HCT116 (cell line): ENCODE results near the gene ALDH9A1. TPM values are rescaled to one million over a fixed set of nuclear protein-coding genes. Genes with fewer than 3 reads are reported as not detected.

Experiments used
- ATAC-seq: fragments of 200-7000 bp; cut with Tn5 transposase; 2 replicates; pipeline ENCODE4 v1.9.1; 2020; ENCODE audit warnings: mild to moderate bottlenecking, moderate library complexity
- BruUV-seq: library from RNA; stranded (reverse); fragments of 400-500 nt; replicated peaks from 2 replicates; lab custom pipeline; 2021; lab: Mats Ljungman, UMichigan
- CTCF ChIA-PET: fragments of 300-600 bp; sonication (Branson Sonifier 250); formaldehyde crosslinking; loops from one replicate; lab custom pipeline; 2021; ENCODE audit warnings: antibody characterized with exemption; lab: Charles Lee
- POLR2A ChIA-PET: fragments of 300-600, 350-600 bp; sonication (Branson Sonifier 250); formaldehyde crosslinking; loops from one replicate; lab custom pipeline; 2021; ENCODE audit warnings: antibody characterized with exemption; lab: Charles Lee
- RAD21 ChIA-PET, 2 experiments: fragments of 300-600 bp; sonication (Branson Sonifier 250); formaldehyde crosslinking; loops; one replicate each; lab custom pipeline; 2023; ENCODE audit warnings: low total read pairs in 2 of 2; ENCODE audit not compliant: uncharacterized antibody in 2 of 2, unreplicated experiment in 2 of 2, low non-redundant PET in 1 of 2; lab: Charles Lee
- DNase-seq: peaks from one replicate; pipeline ENCODE4 v3.0.0-alpha.2; 2010; ENCODE audit warnings: low read depth, low spot score
- H2AFZ ChIP-seq: fragments of 200-600 bp; shearing (Covaris generic), sonication (generic); 2 replicates; pipeline ENCODE4 v1.6.1; 2017; ENCODE audit warnings: low read depth, mixed run types, mixed read lengths, antibody characterized with exemption, low read length; ENCODE audit not compliant: poor library complexity, severe bottlenecking
- H3K27ac ChIP-seq: 2 replicates; pipeline ENCODE4 v1.5.1; 2012; ENCODE audit warnings: low read depth, low read length
- H3K27me3 ChIP-seq: fragments of 200-600 bp; sonication (generic); 2 replicates; pipeline ENCODE4 v1.6.1; 2016; ENCODE audit warnings: mixed run types, low read length, mixed read lengths; ENCODE audit not compliant: insufficient read depth
- H3K36me3 ChIP-seq, 2 experiments: fragments of 200-500 bp in 1 of 2; fragments of 200-600 bp in 1 of 2; sonication (Bioruptor generic) in 1 of 2; sonication (generic) in 1 of 2; 2 replicates each; pipeline versions ENCODE4 v1.5.1 to v1.6.1; 2014 to 2016; ENCODE audit warnings: low read length in 2 of 2, inconsistent platforms in 1 of 2, mixed read lengths in 1 of 2, mixed run types in 1 of 2; ENCODE audit not compliant: insufficient read depth in 2 of 2, control insufficient read depth in 1 of 2
- H3K4me1 ChIP-seq, 2 experiments: fragments of 200-600 bp in 1 of 2; sonication (generic) in 1 of 2; 2 replicates each; pipeline versions ENCODE4 v1.5.1 to v1.6.1; 2012 to 2017; ENCODE audit warnings: low read length in 2 of 2, inconsistent platforms in 1 of 2, mild to moderate bottlenecking in 1 of 2, mixed read lengths in 1 of 2, mixed run types in 1 of 2, moderate library complexity in 1 of 2; ENCODE audit not compliant: insufficient read depth in 2 of 2, control insufficient read depth in 1 of 2
- H3K4me2 ChIP-seq: fragments of 200-600 bp; sonication (generic); 2 replicates; pipeline ENCODE4 v1.6.1; 2017; ENCODE audit warnings: mixed run types, low read length, mixed read lengths
- H3K4me3 ChIP-seq, 2 experiments: fragments of 200-600 bp in 1 of 2; sonication (generic) in 1 of 2; replicated peaks in 1 of 2; 2 replicates each; pipeline ENCODE4 v1.5.1; 2011 to 2016; ENCODE audit warnings: low read length in 2 of 2, control low read depth in 1 of 2, low read depth in 1 of 2, mild to moderate bottlenecking in 1 of 2, mixed read lengths in 1 of 2, mixed run types in 1 of 2
- H3K79me2 ChIP-seq: fragments of 200-600 bp; sonication (generic); 2 replicates; pipeline ENCODE4 v1.6.1; 2017; ENCODE audit warnings: mild to moderate bottlenecking, mixed run types, low read length, moderate library complexity, mixed read lengths; ENCODE audit not compliant: insufficient read depth
- H3K9ac ChIP-seq: fragments of 200-600 bp; sonication (generic); 2 replicates; pipeline ENCODE4 v1.6.1; 2016; ENCODE audit warnings: low read length, mixed read lengths
- H3K9me2 ChIP-seq: fragments of 200-600 bp; sonication (generic), shearing (Covaris generic); 2 replicates; pipeline ENCODE4 v1.6.1; 2017; ENCODE audit warnings: mixed run types, mild to moderate bottlenecking, moderate library complexity; ENCODE audit not compliant: insufficient read depth
- H3K9me3 ChIP-seq, 2 experiments: fragments of 200-500 bp in 1 of 2; fragments of 200-600 bp in 1 of 2; sonication (Bioruptor generic) in 1 of 2; sonication (generic) in 1 of 2; 2 replicates each; pipeline ENCODE4 v1.6.1; 2014 to 2017; ENCODE audit warnings: low read length in 2 of 2, mixed read lengths in 2 of 2, inconsistent platforms in 1 of 2, low read depth in 1 of 2, mild to moderate bottlenecking in 1 of 2, mixed run types in 1 of 2, moderate library complexity in 1 of 2; ENCODE audit not compliant: control insufficient read depth in 1 of 2, insufficient read depth in 1 of 2
- H4K20me1 ChIP-seq: fragments of 200-600 bp; sonication (generic), shearing (Covaris generic); 2 replicates; pipeline ENCODE4 v1.6.1; 2017; ENCODE audit warnings: mixed run types, mild to moderate bottlenecking, moderate library complexity; ENCODE audit not compliant: insufficient read depth
- CBX3 ChIP-seq: IDR thresholded peaks from 2 replicates; pipeline ENCODE4 v1.6.1; 2012; ENCODE audit warnings: low read depth
- EGR1 ChIP-seq: IDR thresholded peaks from 2 replicates; pipeline ENCODE4 v1.6.1; 2012; ENCODE audit warnings: low read depth
- ELF1 ChIP-seq: IDR thresholded peaks from 2 replicates; pipeline ENCODE4 v1.6.1; 2012; ENCODE audit warnings: low read depth, borderline replicate concordance
- EZH2 ChIP-seq: fragments of 200-600 bp; sonication (generic); IDR thresholded peaks from 2 replicates; pipeline ENCODE4 v1.6.1; 2017; ENCODE audit warnings: antibody characterized with exemption, mixed run types
- EZH2phosphoT487 ChIP-seq: fragments of 200-600 bp; IDR thresholded peaks from 2 replicates; pipeline ENCODE4 v1.6.1; 2018; ENCODE audit warnings: antibody characterized with exemption, borderline replicate concordance
- FOSL1 ChIP-seq: IDR thresholded peaks from 2 replicates; pipeline ENCODE4 v1.6.1; 2012; ENCODE audit warnings: low read depth
- JUND ChIP-seq: IDR thresholded peaks from 2 replicates; pipeline ENCODE4 v1.6.1; 2012
- POLR2AphosphoS5 ChIP-seq: IDR thresholded peaks from 2 replicates; pipeline ENCODE4 v1.6.1; 2011; ENCODE audit warnings: mild to moderate bottlenecking, low read depth, low read length, moderate library complexity
- RAD21 ChIP-seq: IDR thresholded peaks from 2 replicates; pipeline ENCODE4 v1.6.1; 2012; ENCODE audit warnings: low read depth, mild to moderate bottlenecking
- SIN3A ChIP-seq: IDR thresholded peaks from 2 replicates; pipeline ENCODE4 v1.6.1; 2012; ENCODE audit warnings: low read depth
- SP1 ChIP-seq: IDR thresholded peaks from 2 replicates; pipeline ENCODE4 v1.6.1; 2012; ENCODE audit warnings: low read depth
- TCF7L2 ChIP-seq: IDR thresholded peaks from 2 replicates; pipeline ENCODE4 v1.7.0; 2011; ENCODE audit warnings: borderline replicate concordance, inconsistent platforms; ENCODE audit not compliant: insufficient read depth, insufficient read length; ENCODE audit errors: extremely low read depth
- YY1 ChIP-seq: IDR thresholded peaks from 2 replicates; pipeline ENCODE4 v1.6.1; 2011; ENCODE audit warnings: low read length, low read depth, moderate library complexity, mild to moderate bottlenecking; ENCODE audit not compliant: insufficient replicate concordance; ENCODE audit errors: extremely low read depth
- ZBTB33 ChIP-seq: IDR thresholded peaks from 2 replicates; pipeline ENCODE4 v1.6.1; 2011; ENCODE audit warnings: mild to moderate bottlenecking, low read length, moderate library complexity; ENCODE audit not compliant: insufficient replicate concordance; ENCODE audit errors: extremely low read depth
- ZFX ChIP-seq: fragments of 450-650 bp; IDR thresholded peaks from 2 replicates; pipeline ENCODE4 v1.6.1; 2017
- intact Hi-C: fragments of 100-400 bp; cut with micrococcal nuclease; formaldehyde crosslinking; loops from 2 replicates; pipeline ENCODE4 v1.10.0; 2022
- total RNA-seq: library from RNA; stranded (reverse); gene quantifications from one replicate; pipeline ENCODE4 v1.2.1, GENCODE V29; 2021; ENCODE audit not compliant: unreplicated experiment
- TF ChIP-seq, protein P1 (sequence below): IDR thresholded peaks from 2 replicates; pipeline ENCODE4 v1.6.1; 2012

ALDH9A1 gene
- total RNA-seq, 1 experiment from 2014 or later = 46.0 TPM

GRCh38 chr1:165629151-165629550 is 69.2 kb downstream of the ALDH9A1 start (continued):
- TF ChIP-seq YY1 = no peak
- no peak for TF ChIP-seq TCF7L2
- no peak for TF ChIP-seq ZFX
- no peak for TF ChIP-seq EZH2phosphoT487
- no peak for TF ChIP-seq EZH2
- TF ChIP-seq POLR2AphosphoS5 = no peak
- TF ChIP-seq SP1 = no peak
- TF ChIP-seq, all 23 proteins: peak for 0

- ATAC-seq = no peak
- POLR2A ChIA-PET = no interaction called here
Observed at GRCh38 chr1:165628147-165628822, 70.1 kb downstream of the ALDH9A1 start.

More at GRCh38 chr1:165628147-165628822, 70.1 kb downstream of the ALDH9A1 start:
- Histone ChIP-seq H3K9me3 (no peaks in the 10 kb centered on the region), H2AFZ (no peak overlapping the region), H3K79me2 (peaks cover 13% of the 10 kb centered on the region), H3K4me1 (peaks cover 10 to 25% of the 10 kb centered on the region in 2 experiments), H3K27me3 (no peaks in the 10 kb centered on the region), H3K9ac (no peak overlapping the region), H3K9me2 (no peaks in the 10 kb centered on the region), H3K27ac (no peak overlapping the region), H3K4me2 (no peak overlapping the region), H3K4me3 (no peak overlapping the region), H4K20me1 (no peaks in the 10 kb centered on the region), H3K36me3 (no peaks in the 10 kb centered on the region)
- BruUV-seq = no TSS peak
- no peak for TF ChIP-seq FOSL1
- no peak for TF ChIP-seq EGR1
- TF ChIP-seq TCF7L2 = no peak
- TF ChIP-seq ELF1 = no peak
- TF ChIP-seq ZFX = no peak
- TF ChIP-seq, protein P1, sequence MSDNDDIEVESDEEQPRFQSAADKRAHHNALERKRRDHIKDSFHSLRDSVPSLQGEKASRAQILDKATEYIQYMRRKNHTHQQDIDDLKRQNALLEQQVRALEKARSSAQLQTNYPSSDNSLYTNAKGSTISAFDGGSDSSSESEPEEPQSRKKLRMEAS = no peak
- no peak for TF ChIP-seq ZBTB33
- no peak for TF ChIP-seq SIN3A
- no peak for TF ChIP-seq CBX3
- no peak for TF ChIP-seq POLR2AphosphoS5
- no peak for TF ChIP-seq JUND
- TF ChIP-seq RAD21 = no peak
- intact Hi-C loops = no loop called here
- DNase-seq = no peak
- ChIA-PET RAD21 (no interaction called here), CTCF (no interaction called here)
